ENCODE data around the gene MANSC4.
"Not testable (repeated sequence)": the region's sequence is repeated elsewhere in the genome, so short reads cannot be mapped to it uniquely, and the experiment has no call there.

DNA sequence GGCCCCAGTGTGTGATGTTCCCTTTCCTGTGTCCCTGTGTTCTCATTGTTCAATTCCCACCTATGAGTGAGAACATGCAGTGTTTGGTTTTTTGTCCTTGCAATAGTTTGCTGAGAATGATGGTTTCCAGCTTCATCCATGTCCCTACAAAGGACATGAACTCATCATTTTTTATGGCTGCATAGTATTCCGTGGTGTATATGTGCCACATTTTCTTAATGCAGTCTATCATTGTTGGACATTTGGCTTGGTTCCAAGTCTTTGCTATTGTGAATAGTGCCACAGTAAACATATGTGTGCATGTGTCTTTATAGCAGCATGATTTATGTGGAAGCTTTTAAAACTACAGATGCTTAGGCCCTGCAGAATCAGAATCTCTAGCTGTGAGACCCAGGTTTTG is 34.3 kb downstream of the MANSC4 start:
- TF ChIP-seq, protein P1, sequence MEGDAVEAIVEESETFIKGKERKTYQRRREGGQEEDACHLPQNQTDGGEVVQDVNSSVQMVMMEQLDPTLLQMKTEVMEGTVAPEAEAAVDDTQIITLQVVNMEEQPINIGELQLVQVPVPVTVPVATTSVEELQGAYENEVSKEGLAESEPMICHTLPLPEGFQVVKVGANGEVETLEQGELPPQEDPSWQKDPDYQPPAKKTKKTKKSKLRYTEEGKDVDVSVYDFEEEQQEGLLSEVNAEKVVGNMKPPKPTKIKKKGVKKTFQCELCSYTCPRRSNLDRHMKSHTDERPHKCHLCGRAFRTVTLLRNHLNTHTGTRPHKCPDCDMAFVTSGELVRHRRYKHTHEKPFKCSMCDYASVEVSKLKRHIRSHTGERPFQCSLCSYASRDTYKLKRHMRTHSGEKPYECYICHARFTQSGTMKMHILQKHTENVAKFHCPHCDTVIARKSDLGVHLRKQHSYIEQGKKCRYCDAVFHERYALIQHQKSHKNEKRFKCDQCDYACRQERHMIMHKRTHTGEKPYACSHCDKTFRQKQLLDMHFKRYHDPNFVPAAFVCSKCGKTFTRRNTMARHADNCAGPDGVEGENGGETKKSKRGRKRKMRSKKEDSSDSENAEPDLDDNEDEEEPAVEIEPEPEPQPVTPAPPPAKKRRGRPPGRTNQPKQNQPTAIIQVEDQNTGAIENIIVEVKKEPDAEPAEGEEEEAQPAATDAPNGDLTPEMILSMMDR (IDR thresholded peaks at IDR 0.05) = not testable (repeated sequence)
- TF ChIP-seq POLR2A (IDR thresholded peaks at IDR 0.05) = not testable (repeated sequence)
